SK-N-SH (cell line): ENCODE results near the gene C10orf62. TPM values are rescaled to one million over a fixed set of nuclear protein-coding genes. Genes with fewer than 3 reads are reported as not detected.

Experiments
- CTCF ChIA-PET: fragments of 300-600, 350-600 bp; formaldehyde crosslinking; extraction: SDS; loops from one replicate; lab custom pipeline; 2021; lab: Yijun Ruan, JAX
- POLR2A ChIA-PET: fragments of 350-600 bp; sonication (Branson Sonifier 250); formaldehyde crosslinking; extraction: SDS; loops from one replicate; lab custom pipeline; 2020; ENCODE audit warnings: antibody characterized with exemption, inconsistent platforms; lab: Yijun Ruan, JAX
- DNase-seq: peaks from one replicate; pipeline ENCODE4 v3.0.0; 2012
- H2AFZ ChIP-seq: fragments of 200-600 bp; sonication (generic); 2 replicates; pipeline ENCODE4 v1.8.1; 2016; ENCODE audit warnings: antibody characterized with exemption, mild to moderate bottlenecking, low read depth
- H3F3A ChIP-seq: fragments of 200-600 bp; sonication (generic); replicated peaks from 2 replicates; pipeline ENCODE3; 2016; ENCODE audit warnings: antibody characterized with exemption, mild to moderate bottlenecking; ENCODE audit not compliant: insufficient read depth
- H3K27ac ChIP-seq, 2 experiments: fragments of 200-500 bp in 1 of 2; fragments of 200-600 bp in 1 of 2; sonication (Bioruptor generic) in 1 of 2; sonication (generic), shearing (Covaris generic) in 1 of 2; 2 replicates each; pipeline versions ENCODE4 v1.5.1 to v1.6.1; 2014 to 2016; ENCODE audit warnings: low read depth in 2 of 2, inconsistent platforms in 1 of 2, low read length in 1 of 2, mild to moderate bottlenecking in 1 of 2, mixed read lengths in 1 of 2
- H3K27me3 ChIP-seq: fragments of 200-600 bp; sonication (generic), shearing (Covaris generic); 2 replicates; pipeline ENCODE4 v1.6.1; 2016; ENCODE audit warnings: mixed run types; ENCODE audit not compliant: insufficient read depth
- H3K36me3 ChIP-seq, 2 experiments: fragments of 200-500 bp in 1 of 2; fragments of 200-600 bp in 1 of 2; sonication (Bioruptor generic) in 1 of 2; sonication (generic) in 1 of 2; replicated peaks in 1 of 2; 2 replicates each; pipeline versions ENCODE3 to v1.5.1; 2014 to 2016; ENCODE audit warnings: low read length in 1 of 2, mild to moderate bottlenecking in 1 of 2; ENCODE audit not compliant: insufficient read depth in 2 of 2, control insufficient read depth in 1 of 2
- H3K4me1 ChIP-seq, 2 experiments: fragments of 200-500 bp in 1 of 2; fragments of 200-600 bp in 1 of 2; sonication (Bioruptor generic) in 1 of 2; sonication (generic), shearing (Covaris generic) in 1 of 2; 2 replicates each; pipeline versions ENCODE4 v1.5.1 to v1.6.1; 2014 to 2016; ENCODE audit warnings: low read depth in 1 of 2, low read length in 1 of 2, mixed run types in 1 of 2; ENCODE audit not compliant: insufficient read depth in 2 of 2, control insufficient read depth in 1 of 2
- H3K4me2 ChIP-seq: fragments of 200-600 bp; sonication (generic), shearing (Covaris generic); 2 replicates; pipeline ENCODE4 v1.6.1; 2017; ENCODE audit warnings: mixed run types
- H3K4me3 ChIP-seq, 2 experiments: fragments of 200-500 bp in 1 of 2; fragments of 200-600 bp in 1 of 2; sonication (Bioruptor generic) in 1 of 2; sonication (generic), shearing (Covaris generic) in 1 of 2; 2 replicates each; pipeline versions ENCODE4 v1.5.1 to v1.8.1; 2014 to 2016; ENCODE audit warnings: low read depth in 2 of 2, inconsistent platforms in 1 of 2, low read length in 1 of 2, mild to moderate bottlenecking in 1 of 2, mixed read lengths in 1 of 2, moderate library complexity in 1 of 2
- H3K79me2 ChIP-seq: fragments of 200-600 bp; sonication (generic); 2 replicates; pipeline ENCODE4 v1.8.1; 2017; ENCODE audit warnings: mild to moderate bottlenecking; ENCODE audit not compliant: insufficient read depth
- H3K9ac ChIP-seq: fragments of 200-600 bp; sonication (generic); 2 replicates; pipeline ENCODE4 v1.6.1; 2017; ENCODE audit warnings: mixed run types
- H3K9me2 ChIP-seq: fragments of 200-600 bp; sonication (generic); 2 replicates; pipeline ENCODE4 v1.6.1; 2017; ENCODE audit warnings: mixed run types
- H3K9me3 ChIP-seq: fragments of 200-600 bp; sonication (generic); 2 replicates; pipeline ENCODE4 v1.6.1; 2017; ENCODE audit warnings: mixed run types, mild to moderate bottlenecking, moderate library complexity
- H4K20me1 ChIP-seq: fragments of 200-600 bp; sonication (generic); 2 replicates; pipeline ENCODE4 v1.6.1; 2017; ENCODE audit warnings: mild to moderate bottlenecking, mixed run types; ENCODE audit not compliant: insufficient read depth
- CTCF ChIP-seq: fragments of 200-600 bp; sonication (generic); IDR thresholded peaks from 2 replicates; pipeline ENCODE4 v1.6.1; 2017; ENCODE audit warnings: antibody characterized with exemption, mild to moderate bottlenecking, moderate library complexity
- FOXM1 ChIP-seq: IDR thresholded peaks from 2 replicates; pipeline ENCODE4 v1.4.0; 2012; ENCODE audit warnings: low read depth, mild to moderate bottlenecking
- GABPA ChIP-seq: IDR thresholded peaks from 2 replicates; pipeline ENCODE4 v1.4.0; 2012; ENCODE audit warnings: low read depth, mild to moderate bottlenecking
- JUND ChIP-seq: IDR thresholded peaks from 2 replicates; pipeline ENCODE4 v1.4.0; 2012
- MXI1 ChIP-seq: IDR thresholded peaks from 2 replicates; pipeline ENCODE4 v1.6.1; 2012; ENCODE audit warnings: mild to moderate bottlenecking, low read depth, low read length, improper control_type of control experiment
- RAD21 ChIP-seq: IDR thresholded peaks from 2 replicates; pipeline ENCODE4 v1.6.1; 2012; ENCODE audit warnings: mild to moderate bottlenecking, low read length
- RFX5 ChIP-seq: IDR thresholded peaks from 2 replicates; pipeline ENCODE4 v1.6.1; 2012; ENCODE audit warnings: mild to moderate bottlenecking, improper control_type of control experiment, low read length
- SMC3 ChIP-seq: IDR thresholded peaks from 2 replicates; pipeline ENCODE4 v1.6.1; 2012; ENCODE audit warnings: low read depth, low read length, improper control_type of control experiment
- USF1 ChIP-seq: IDR thresholded peaks from 2 replicates; pipeline ENCODE4 v1.4.0; 2012; ENCODE audit warnings: low read depth, borderline replicate concordance
- WGBS: methylation state at CpG from one replicate; pipeline ENCODE4 v1.1.6; 2017; ENCODE audit warnings: low lambda C conversion rate; 5-methylcytosine and 5-hydroxymethylcytosine counted together
- polyA plus RNA-seq, 3 experiments: library from polyadenylated mRNA; depleted of rRNA; stranded (reverse); fragments of >200 nt; gene quantifications; 2 replicates each; pipeline ENCODE4 v1.2.3, GENCODE V29; 2012
- TF ChIP-seq, protein P1 (sequence below): IDR thresholded peaks from 2 replicates; pipeline ENCODE4 v1.4.0; 2012; ENCODE audit warnings: low read depth

The C10orf62 gene
- polyA plus RNA-seq, 1 of the 3 experiments (the other 2 are of a cell fraction): 0.07 TPM

DNA sequence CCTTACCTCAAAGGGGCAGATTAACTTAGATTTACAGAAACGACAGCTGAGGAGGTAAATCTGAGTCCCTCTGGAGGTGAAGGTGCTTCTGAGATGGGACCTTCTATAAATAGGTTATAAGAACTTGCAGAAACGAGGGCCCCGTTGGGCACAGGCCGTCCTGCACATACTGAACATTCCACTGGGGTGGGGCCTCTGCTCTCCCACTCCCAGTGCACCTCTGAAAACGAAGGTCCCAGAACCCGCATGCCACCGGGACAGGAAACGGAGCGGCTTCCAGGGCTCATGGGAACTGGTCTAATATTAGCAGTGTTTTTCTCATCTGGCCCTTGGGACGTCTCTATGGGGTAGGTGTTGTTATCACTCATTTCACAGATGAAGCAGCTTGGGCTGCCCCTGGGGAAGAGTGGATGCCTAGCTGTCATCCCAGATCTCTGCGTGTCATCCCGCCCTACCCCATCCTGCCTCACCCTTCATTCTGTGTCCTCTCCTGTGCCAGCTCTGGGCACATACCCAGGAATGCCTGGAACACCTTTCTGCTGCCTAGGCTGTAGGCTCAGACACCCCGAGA, 19.6 kb downstream of the C10orf62 start:
- H3K27ac ChIP-seq: no peak overlapping the region
- no peaks in the 10 kb centered on the region for H3K4me1 ChIP-seq
- no peaks in the 10 kb centered on the region for H3K9me2 ChIP-seq
- no peaks in the 10 kb centered on the region for H3K36me3 ChIP-seq
- no peaks in the 10 kb centered on the region for H3F3A ChIP-seq
- no peak for DNase-seq
- POLR2A ChIA-PET: no interaction called here
- no peaks in the 10 kb centered on the region for H3K27me3 ChIP-seq
- WGBS: 90% methylated on average over 13 of the region's 13 CpGs
- no peaks in the 10 kb centered on the region for H3K9me3 ChIP-seq
- no peak overlapping the region for H2AFZ ChIP-seq
- no peak overlapping the region for H3K4me2 ChIP-seq
- H4K20me1 ChIP-seq: no peaks in the 10 kb centered on the region
- H3K79me2 ChIP-seq: no peaks in the 10 kb centered on the region
- CTCF ChIA-PET: interaction anchor here (1.0 to 3.6 kb wide), 5 partner anchors 9 to 133 kb away, joined by 3 to 23 read pairs (median 5); partner anchors contain the start of gene ANKRD2
- no peak overlapping the region for H3K9ac ChIP-seq
- TF ChIP-seq JUND: no peak
- no peak overlapping the region for H3K4me3 ChIP-seq

DNA sequence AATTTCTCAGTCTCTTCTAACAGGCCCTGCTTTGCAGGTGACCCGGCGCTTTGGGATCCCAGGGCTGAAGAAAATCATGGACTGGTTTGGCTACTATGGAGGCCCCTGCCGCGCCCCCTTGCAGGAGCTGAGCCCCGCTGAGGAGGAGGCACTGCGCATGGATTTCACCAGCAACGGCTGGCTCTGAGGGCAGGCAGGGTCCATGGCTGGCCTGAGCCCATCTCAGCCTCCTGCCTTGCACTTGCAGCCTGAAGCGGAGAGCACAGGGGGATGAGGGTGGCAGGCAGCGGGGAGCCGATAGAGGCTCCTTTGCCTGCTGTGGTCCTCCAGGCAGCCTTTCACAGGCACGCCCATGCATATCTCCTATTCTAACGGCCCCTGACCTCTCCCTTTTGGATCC, 22.0 kb downstream of the C10orf62 start:
- Histone ChIP-seq H3K9ac (no peak overlapping the region), H3K79me2 (no peaks in the 10 kb centered on the region), H3K36me3 (no peaks in the 10 kb centered on the region), H4K20me1 (no peaks in the 10 kb centered on the region), H3K9me2 (no peaks in the 10 kb centered on the region), H3K27me3 (no peaks in the 10 kb centered on the region), H2AFZ (no peak overlapping the region), H3K4me2 (no peak overlapping the region), H3F3A (no peaks in the 10 kb centered on the region), H3K4me1 (no peaks in the 10 kb centered on the region; a peak in 1 of 4 replicates), H3K4me3 (no peak overlapping the region), H3K9me3 (no peaks in the 10 kb centered on the region), H3K27ac (no peak overlapping the region)
- CTCF ChIA-PET: interaction anchor here (0.9 to 2.7 kb wide), 5 partner anchors 11 to 144 kb away, joined by 3 to 28 read pairs (median 6); partner anchors contain the start of gene ANKRD2
- WGBS: 95% methylated on average over 9 of the region's 12 CpGs
- no peak for TF ChIP-seq FOXM1
- POLR2A ChIA-PET: no interaction called here
- no peak for DNase-seq

- peak; percentile 45 for DNase-seq
- H3K4me2 ChIP-seq: no peak overlapping the region
- no peak overlapping the region for H3K4me3 ChIP-seq
- H3K27ac ChIP-seq: no peak overlapping the region
- H3K9ac ChIP-seq: no peak overlapping the region
- H3F3A ChIP-seq: no peaks in the 10 kb centered on the region
- H3K27me3 ChIP-seq: no peaks in the 10 kb centered on the region
- ChIA-PET CTCF (interaction anchor here (0.7 to 2.7 kb wide), 12 partner anchors 12 to 151 kb away, joined by 3 to 28 read pairs (median 4); partner anchors contain the start of genes ANKRD2 and HOGA1), POLR2A (no interaction called here)
- no peak for TF ChIP-seq GABPA
- TF ChIP-seq, protein P1, sequence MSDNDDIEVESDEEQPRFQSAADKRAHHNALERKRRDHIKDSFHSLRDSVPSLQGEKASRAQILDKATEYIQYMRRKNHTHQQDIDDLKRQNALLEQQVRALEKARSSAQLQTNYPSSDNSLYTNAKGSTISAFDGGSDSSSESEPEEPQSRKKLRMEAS: no peak
- TF ChIP-seq RFX5: no peak
- peak; percentile 68 for TF ChIP-seq CTCF
- no peak for TF ChIP-seq MXI1
- peak; percentile 64 for TF ChIP-seq SMC3
- peak; percentile 76 for TF ChIP-seq RAD21
- no peak for TF ChIP-seq USF1
- no peaks in the 10 kb centered on the region; a peak in 1 of 4 replicates for H3K4me1 ChIP-seq
- WGBS: 39% methylated on average over 2 of the region's 2 CpGs
- H3K36me3 ChIP-seq: no peaks in the 10 kb centered on the region
- H4K20me1 ChIP-seq: no peaks in the 10 kb centered on the region
- no peak overlapping the region for H2AFZ ChIP-seq
- H3K9me2 ChIP-seq: no peaks in the 10 kb centered on the region
- H3K79me2 ChIP-seq: no peaks in the 10 kb centered on the region
- H3K9me3 ChIP-seq: no peaks in the 10 kb centered on the region
Measured at GRCh38 chr10:97612386-97612785, 22.9 kb downstream of the C10orf62 start.
